SU-DHL-6 (cell line): Measurements from ENCODE around the gene GAREM2.

ENCODE experiments used
- H2AFZ ChIP-seq: fragments of 200-600 bp; sonication (generic); 2 replicates; pipeline ENCODE4 v1.6.1; 2014; ENCODE audit warnings: low read depth, mild to moderate bottlenecking, moderate library complexity, mixed read lengths, antibody characterized with exemption, low read length; ENCODE audit not compliant: severe bottlenecking
- H3F3A ChIP-seq: fragments of 200-600 bp; shearing (Covaris generic); 2 replicates; pipeline ENCODE4 v1.6.0; 2016; ENCODE audit warnings: antibody characterized with exemption, mild to moderate bottlenecking; ENCODE audit not compliant: insufficient read depth
- H3K27ac ChIP-seq: fragments of 200-600 bp; sonication (generic); 2 replicates; pipeline ENCODE4 v1.5.1; 2016; ENCODE audit warnings: low read depth, mild to moderate bottlenecking, low read length, moderate library complexity, mixed read lengths
- H3K27me3 ChIP-seq: fragments of 200-600 bp; sonication (generic), shearing (Covaris generic); 2 replicates; pipeline ENCODE4 v1.6.0; 2014; ENCODE audit warnings: mild to moderate bottlenecking, low read length
- H3K36me3 ChIP-seq: fragments of 200-600 bp; sonication (generic); 2 replicates; pipeline ENCODE4 v1.6.1; 2014; ENCODE audit warnings: mild to moderate bottlenecking, low read length, mixed read lengths
- H3K4me2 ChIP-seq: fragments of 300-600, 200-600 bp; shearing (Covaris generic), sonication (generic); 2 replicates; pipeline ENCODE4 v1.6.0; 2014; ENCODE audit warnings: low read length, low read depth, mild to moderate bottlenecking; ENCODE audit not compliant: poor library complexity, severe bottlenecking
- H3K4me3 ChIP-seq: fragments of 200-600 bp; sonication (generic); 2 replicates; pipeline ENCODE4 v1.5.1; 2014; ENCODE audit warnings: antibody characterized with exemption, low read length, mild to moderate bottlenecking, mixed read lengths; ENCODE audit not compliant: insufficient read depth, poor library complexity, severe bottlenecking
- H3K79me2 ChIP-seq: fragments of 200-600 bp; sonication (generic); 2 replicates; pipeline ENCODE4 v1.6.1; 2014; ENCODE audit warnings: mild to moderate bottlenecking, low read length, moderate library complexity; ENCODE audit not compliant: insufficient read depth
- H3K9ac ChIP-seq: fragments of 200-600 bp; sonication (generic); 2 replicates; pipeline ENCODE4 v1.7.0; 2014; ENCODE audit warnings: mild to moderate bottlenecking, low read length
- H3K9me2 ChIP-seq: fragments of 200-600 bp; sonication (generic); replicated peaks from 2 replicates; pipeline ENCODE4 v1.6.1; 2014; ENCODE audit warnings: low read length; ENCODE audit not compliant: insufficient read depth
- H3K9me3 ChIP-seq: fragments of 200-600 bp; sonication (generic); 2 replicates; pipeline ENCODE4 v1.6.1; 2014; ENCODE audit warnings: low read length, mixed read lengths; ENCODE audit not compliant: insufficient read depth
- H4K20me1 ChIP-seq: fragments of 200-600 bp; sonication (generic); 2 replicates; pipeline ENCODE4 v1.6.1; 2014; ENCODE audit warnings: low read depth, mild to moderate bottlenecking, antibody characterized with exemption, low read length, moderate library complexity, mixed read lengths
- CTCF ChIP-seq: fragments of 200-600 bp; sonication (generic); IDR thresholded peaks from one replicate; pipeline ENCODE4 v1.5.1; 2017; ENCODE audit warnings: antibody characterized with exemption, mild to moderate bottlenecking, low read length, moderate library complexity; ENCODE audit not compliant: insufficient read depth, poor library complexity, severe bottlenecking
- EZH2phosphoT487 ChIP-seq: fragments of 200-600 bp; sonication (generic), shearing (Covaris generic); conservative IDR thresholded peaks from 2 replicates; pipeline ENCODE4 v1.6.1; 2018; ENCODE audit warnings: mild to moderate bottlenecking, antibody characterized with exemption, low read length, moderate library complexity, mixed read lengths

The GAREM2 gene

GRCh38 chr2:26238311-26238958 is 65.5 kb downstream of the GAREM2 start:
- peaks cover 18% of the 10 kb centered on the region for H3K36me3 ChIP-seq
- H3K4me3 ChIP-seq, result no peak overlapping the region
- peaks cover 45% of the 10 kb centered on the region for H3K79me2 ChIP-seq
- TF ChIP-seq CTCF (no peak), EZH2phosphoT487 (no peak)
- no peaks in the 10 kb centered on the region for H3K9me2 ChIP-seq
- H3K27me3 ChIP-seq, result no peaks in the 10 kb centered on the region
- no peak overlapping the region for H3K9ac ChIP-seq
- H2AFZ ChIP-seq, result no peak overlapping the region
- no peak overlapping the region for H3K4me2 ChIP-seq
- H3K9me3 ChIP-seq, result no peaks in the 10 kb centered on the region
- H3K27ac ChIP-seq, result no peak overlapping the region
- H4K20me1 ChIP-seq, result no peaks in the 10 kb centered on the region
- no peaks in the 10 kb centered on the region for H3F3A ChIP-seq
